ENCODE results near the gene SKI.

Gene SKI

DNA sequence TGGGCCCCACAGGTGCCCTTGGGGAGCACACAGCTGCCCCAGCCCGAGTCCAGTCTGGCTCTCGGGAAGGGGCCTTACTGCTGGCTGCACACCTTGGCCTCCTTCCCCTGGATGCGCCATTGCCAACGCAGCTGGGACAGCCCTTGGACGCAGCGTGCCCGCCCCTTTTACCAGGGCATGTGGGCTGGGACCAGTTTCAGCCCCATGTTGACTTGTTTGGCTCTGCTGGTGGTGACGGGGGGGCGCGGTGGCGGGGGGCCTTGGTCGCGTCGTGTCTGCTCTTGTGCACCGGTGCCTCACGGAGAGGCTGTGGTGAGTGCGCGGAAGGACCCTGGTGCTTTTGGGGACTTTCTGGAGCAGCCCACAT lies 19.6 kb downstream of the SKI start:
- Histone ChIP-seq H3K4me3 (ENCODE audit: insufficient read depth, low read depth, low read length, poor library complexity, severe bottlenecking) (no peak overlapping the region), H3K27ac (ENCODE audit: insufficient read depth, low read length, poor library complexity, severe bottlenecking) (no peak overlapping the region), H3K9me3 (ENCODE audit: control insufficient read depth, low read length) (no peaks in the 10 kb centered on the region), H3K27me3 (replicated peaks; ENCODE audit: control insufficient read depth, insufficient read depth, low read length, poor library complexity, severe bottlenecking) (no peaks in the 10 kb centered on the region), H3K36me3 (ENCODE audit: control insufficient read depth, insufficient read depth, low read length) (peaks cover 9% of the 10 kb centered on the region), H3K4me1 (ENCODE audit: control insufficient read depth, insufficient read depth, low read length, poor library complexity, severe bottlenecking) (peaks cover 65% of the 10 kb centered on the region)
- DNase-seq: no peak

DNA sequence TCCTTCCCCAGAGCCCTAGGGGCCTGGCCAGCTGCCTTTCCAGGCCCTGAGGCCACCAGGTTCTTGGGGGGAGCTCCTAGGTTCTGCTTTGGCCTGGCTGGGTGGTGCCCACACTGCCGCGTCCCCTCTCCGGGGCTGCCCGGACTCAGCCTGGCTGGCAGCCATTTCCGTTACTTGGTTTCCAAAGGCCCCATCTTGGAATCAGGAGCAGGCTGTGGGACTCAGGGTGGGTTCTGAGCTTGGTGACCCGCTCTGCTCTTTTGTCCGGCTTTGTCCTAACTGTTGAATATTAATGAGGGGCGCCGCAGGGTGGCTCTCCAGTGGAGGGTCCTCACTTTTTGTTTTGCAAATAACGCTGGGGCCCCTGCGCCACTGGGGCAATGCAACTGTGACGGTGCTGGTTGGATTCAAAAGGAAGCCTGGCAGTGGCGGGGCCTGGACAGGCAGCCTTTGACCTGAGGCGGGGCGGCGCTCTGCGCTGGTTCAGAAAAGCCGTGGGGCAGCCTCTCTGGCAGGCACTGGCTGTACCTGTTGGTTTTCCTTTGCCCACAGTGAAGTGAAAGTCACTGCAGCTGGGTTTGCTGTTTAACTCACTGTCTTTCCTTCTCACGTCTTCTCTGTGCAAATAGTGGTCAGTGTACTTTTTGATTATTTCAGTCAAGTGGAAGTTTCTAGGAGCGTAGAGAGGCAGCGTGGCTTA lies 20.2 kb downstream of the SKI start:
- DNase-seq: no peak
- no peaks in the 10 kb centered on the region for H3K27me3 ChIP-seq (replicated peaks; ENCODE audit: control insufficient read depth, insufficient read depth, low read length, poor library complexity, severe bottlenecking)
- H3K27ac ChIP-seq (ENCODE audit: insufficient read depth, low read length, poor library complexity, severe bottlenecking): no peak overlapping the region
- H3K36me3 ChIP-seq (ENCODE audit: control insufficient read depth, insufficient read depth, low read length): peaks cover 10% of the 10 kb centered on the region
- no peaks in the 10 kb centered on the region for H3K9me3 ChIP-seq (ENCODE audit: control insufficient read depth, low read length)
- no peak overlapping the region for H3K4me3 ChIP-seq (ENCODE audit: insufficient read depth, low read depth, low read length, poor library complexity, severe bottlenecking)
- peaks cover 63% of the 10 kb centered on the region for H3K4me1 ChIP-seq (ENCODE audit: control insufficient read depth, insufficient read depth, low read length, poor library complexity, severe bottlenecking)

DNA sequence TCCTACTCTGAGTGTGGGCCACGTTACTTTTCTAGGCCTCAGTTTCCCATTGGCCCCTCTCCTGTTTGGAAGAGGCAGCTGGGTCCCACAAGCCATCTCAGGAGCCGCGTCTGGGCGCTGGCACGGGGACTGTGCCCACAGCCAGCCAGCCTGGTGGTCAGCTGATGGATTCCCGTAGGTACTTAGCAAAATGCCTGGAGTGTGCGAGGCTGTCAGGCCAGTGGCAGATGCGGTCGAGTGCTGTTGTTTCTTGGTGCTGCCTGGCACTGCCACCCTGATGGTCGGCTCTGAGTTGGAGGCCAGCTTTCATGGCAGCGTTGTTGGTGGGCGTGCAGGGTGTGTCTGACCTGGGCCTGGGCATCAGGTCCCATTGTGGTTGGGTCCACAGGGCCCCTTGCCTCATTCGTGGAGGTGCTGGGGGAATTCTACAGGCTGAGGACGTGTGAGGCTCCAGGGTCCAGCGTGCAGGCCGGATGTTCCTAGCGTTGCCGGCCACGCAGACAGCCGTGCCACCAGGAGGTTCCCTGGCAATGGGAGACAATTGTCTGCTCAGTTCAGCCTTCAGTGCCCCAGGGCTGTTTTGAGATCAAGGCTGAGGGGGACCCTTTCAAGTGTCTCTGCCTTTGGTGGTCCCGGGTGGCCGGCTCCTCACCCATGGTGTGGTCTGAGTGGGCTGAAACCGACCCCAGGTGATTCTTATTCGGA lies 20.9 kb downstream of the SKI start:
- no peaks in the 10 kb centered on the region for H3K27me3 ChIP-seq (replicated peaks; ENCODE audit: control insufficient read depth, insufficient read depth, low read length, poor library complexity, severe bottlenecking)
- peaks cover 17% of the 10 kb centered on the region for H3K36me3 ChIP-seq (ENCODE audit: control insufficient read depth, insufficient read depth, low read length)
- peaks cover 4% of the 10 kb centered on the region for H3K9me3 ChIP-seq (ENCODE audit: control insufficient read depth, low read length)
- H3K27ac ChIP-seq (ENCODE audit: insufficient read depth, low read length, poor library complexity, severe bottlenecking): peak overlapping the region; percentile 36
- H3K4me1 ChIP-seq (ENCODE audit: control insufficient read depth, insufficient read depth, low read length, poor library complexity, severe bottlenecking): peaks cover 68% of the 10 kb centered on the region
- DNase-seq: no peak
- H3K4me3 ChIP-seq (ENCODE audit: insufficient read depth, low read depth, low read length, poor library complexity, severe bottlenecking): no peak overlapping the region

DNA sequence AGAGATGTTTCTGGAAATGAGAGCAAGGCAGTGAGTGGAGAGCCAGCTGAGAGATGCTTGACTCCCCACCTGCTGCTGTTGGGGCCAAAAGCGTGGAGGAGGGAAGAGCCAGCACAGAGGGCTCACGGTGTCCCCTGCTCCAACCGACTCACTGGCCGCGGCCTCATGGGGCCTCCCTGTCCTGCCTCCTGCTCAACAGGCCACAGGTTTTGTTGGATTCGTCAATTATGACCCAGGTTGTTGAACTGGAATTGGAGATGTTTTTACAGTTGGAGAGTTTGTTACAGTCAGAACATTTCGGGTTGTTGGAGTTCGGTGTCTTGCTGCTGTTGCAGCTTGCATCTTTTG lies 21.4 kb downstream of the SKI start:
- Histone ChIP-seq H3K9me3 (ENCODE audit: control insufficient read depth, low read length) (peaks cover 7% of the 10 kb centered on the region), H3K4me1 (ENCODE audit: control insufficient read depth, insufficient read depth, low read length, poor library complexity, severe bottlenecking) (peaks cover 73% of the 10 kb centered on the region), H3K4me3 (ENCODE audit: insufficient read depth, low read depth, low read length, poor library complexity, severe bottlenecking) (no peak overlapping the region), H3K36me3 (ENCODE audit: control insufficient read depth, insufficient read depth, low read length) (peaks cover 22% of the 10 kb centered on the region), H3K27ac (ENCODE audit: insufficient read depth, low read length, poor library complexity, severe bottlenecking) (peak overlapping the region; percentile 36), H3K27me3 (replicated peaks; ENCODE audit: control insufficient read depth, insufficient read depth, low read length, poor library complexity, severe bottlenecking) (no peaks in the 10 kb centered on the region)
- DNase-seq: no peak

DNA sequence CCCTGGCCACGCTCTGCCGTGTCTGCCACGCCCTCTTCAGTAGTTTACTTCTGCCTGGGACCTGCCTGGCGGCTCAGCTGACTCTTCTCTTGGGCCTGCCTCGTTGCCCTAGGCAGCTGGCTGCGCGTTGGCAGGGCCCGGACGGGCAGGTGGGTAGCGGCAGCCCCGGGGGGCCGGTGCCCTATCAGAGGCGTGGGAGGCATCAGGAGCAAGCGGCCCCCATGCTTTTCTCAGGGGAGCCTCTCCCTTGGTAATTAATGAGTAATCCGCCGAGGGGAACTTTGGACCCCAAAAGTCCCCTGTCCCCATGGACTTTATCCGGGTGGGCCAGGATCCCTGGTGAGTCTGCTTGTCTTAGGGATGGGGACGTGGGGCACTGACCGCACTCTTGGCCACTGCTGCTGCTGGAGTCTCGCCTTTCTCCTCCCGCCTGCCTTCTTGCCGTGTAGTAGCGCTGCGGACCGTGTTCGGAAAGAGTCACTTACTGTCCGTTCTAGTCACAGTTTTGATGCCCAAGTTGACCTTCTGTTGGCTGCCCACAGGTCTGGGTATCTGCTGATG lies 22.7 kb downstream of the SKI start:
- no peak overlapping the region for H3K4me3 ChIP-seq (ENCODE audit: insufficient read depth, low read depth, low read length, poor library complexity, severe bottlenecking)
- peaks cover 75% of the 10 kb centered on the region for H3K4me1 ChIP-seq (ENCODE audit: control insufficient read depth, insufficient read depth, low read length, poor library complexity, severe bottlenecking)
- H3K27me3 ChIP-seq (replicated peaks; ENCODE audit: control insufficient read depth, insufficient read depth, low read length, poor library complexity, severe bottlenecking): no peaks in the 10 kb centered on the region
- peaks cover 16% of the 10 kb centered on the region for H3K9me3 ChIP-seq (ENCODE audit: control insufficient read depth, low read length)
- H3K36me3 ChIP-seq (ENCODE audit: control insufficient read depth, insufficient read depth, low read length): peaks cover 24% of the 10 kb centered on the region
- H3K27ac ChIP-seq (ENCODE audit: insufficient read depth, low read length, poor library complexity, severe bottlenecking): no peak overlapping the region
- DNase-seq: no peak

DNA sequence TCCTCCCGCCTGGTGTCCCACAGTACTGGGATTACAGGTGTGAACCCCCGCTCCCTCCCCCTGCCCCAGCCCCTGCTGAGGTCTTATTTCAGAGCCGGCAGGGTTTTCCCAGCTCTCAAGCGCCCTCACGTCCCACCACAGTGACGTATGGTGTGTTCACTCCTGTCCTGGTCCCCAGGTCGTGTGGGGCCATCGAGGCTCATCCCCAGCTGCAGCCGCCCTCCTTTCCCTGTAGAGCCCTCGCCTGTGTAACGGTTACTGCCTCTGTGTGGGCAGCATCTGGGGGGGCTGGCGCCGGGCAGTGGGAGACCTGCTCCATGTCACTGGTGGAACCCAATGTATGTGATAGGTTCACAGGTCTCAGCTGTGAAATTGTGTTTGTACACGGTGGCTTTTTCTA lies 23.2 kb downstream of the SKI start:
- Histone ChIP-seq H3K27ac (ENCODE audit: insufficient read depth, low read length, poor library complexity, severe bottlenecking) (peak overlapping the region; percentile 43), H3K27me3 (replicated peaks; ENCODE audit: control insufficient read depth, insufficient read depth, low read length, poor library complexity, severe bottlenecking) (no peaks in the 10 kb centered on the region), H3K4me1 (ENCODE audit: control insufficient read depth, insufficient read depth, low read length, poor library complexity, severe bottlenecking) (peaks cover 72% of the 10 kb centered on the region), H3K36me3 (ENCODE audit: control insufficient read depth, insufficient read depth, low read length) (peaks cover 24% of the 10 kb centered on the region), H3K9me3 (ENCODE audit: control insufficient read depth, low read length) (peaks cover 20% of the 10 kb centered on the region), H3K4me3 (ENCODE audit: insufficient read depth, low read depth, low read length, poor library complexity, severe bottlenecking) (no peak overlapping the region)
- DNase-seq: no peak

DNA sequence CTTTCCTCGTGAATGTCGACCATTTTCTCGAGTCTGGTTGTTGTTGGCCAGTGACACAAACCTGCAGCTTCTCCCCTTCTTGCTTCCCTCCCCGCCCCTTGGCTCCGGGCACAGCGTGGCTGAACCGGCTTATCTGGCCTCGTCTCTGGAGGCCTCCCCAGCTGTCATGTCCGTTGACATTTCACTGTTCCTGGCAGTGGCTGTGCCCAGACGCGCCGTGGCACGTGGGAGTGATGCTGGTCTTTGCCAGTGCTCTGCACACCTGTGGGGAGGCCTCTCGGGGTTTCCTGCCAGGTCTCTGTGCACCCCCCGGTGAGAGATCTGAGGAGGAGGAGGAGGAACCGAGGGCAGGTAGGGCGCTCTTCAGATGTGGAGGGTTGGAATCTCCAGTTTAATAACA lies 23.7 kb downstream of the SKI start:
- no peaks in the 10 kb centered on the region for H3K27me3 ChIP-seq (replicated peaks; ENCODE audit: control insufficient read depth, insufficient read depth, low read length, poor library complexity, severe bottlenecking)
- no peak overlapping the region for H3K4me3 ChIP-seq (ENCODE audit: insufficient read depth, low read depth, low read length, poor library complexity, severe bottlenecking)
- H3K9me3 ChIP-seq (ENCODE audit: control insufficient read depth, low read length): peaks cover 24% of the 10 kb centered on the region
- H3K36me3 ChIP-seq (ENCODE audit: control insufficient read depth, insufficient read depth, low read length): peaks cover 24% of the 10 kb centered on the region
- peak overlapping the region; percentile 43 for H3K27ac ChIP-seq (ENCODE audit: insufficient read depth, low read length, poor library complexity, severe bottlenecking)
- no peak for DNase-seq
- H3K4me1 ChIP-seq (ENCODE audit: control insufficient read depth, insufficient read depth, low read length, poor library complexity, severe bottlenecking): peaks cover 72% of the 10 kb centered on the region

DNA sequence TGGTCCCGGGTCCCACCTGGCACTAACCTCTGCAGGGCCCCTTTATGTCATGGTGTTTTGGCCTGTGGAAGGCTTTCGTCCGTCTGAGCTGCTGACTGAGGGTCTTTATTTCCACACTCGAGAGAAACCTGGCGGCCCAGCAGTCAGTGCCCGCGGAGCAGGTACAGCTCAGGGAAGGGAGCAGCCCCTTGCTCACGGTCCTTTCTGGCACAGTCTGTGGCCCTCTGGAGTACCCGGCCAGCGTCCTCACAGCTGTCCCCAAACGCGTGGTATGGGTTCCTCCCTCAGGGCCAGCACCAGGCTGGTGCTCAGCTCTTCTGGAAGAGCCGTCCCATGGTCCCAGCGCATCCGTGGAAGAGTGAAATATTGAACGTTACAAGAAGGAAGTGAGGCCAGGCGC lies 24.3 kb downstream of the SKI start:
- no peaks in the 10 kb centered on the region for H3K27me3 ChIP-seq (replicated peaks; ENCODE audit: control insufficient read depth, insufficient read depth, low read length, poor library complexity, severe bottlenecking)
- peak overlapping the region; percentile 43 for H3K27ac ChIP-seq (ENCODE audit: insufficient read depth, low read length, poor library complexity, severe bottlenecking)
- peaks cover 24% of the 10 kb centered on the region for H3K36me3 ChIP-seq (ENCODE audit: control insufficient read depth, insufficient read depth, low read length)
- peaks cover 69% of the 10 kb centered on the region for H3K4me1 ChIP-seq (ENCODE audit: control insufficient read depth, insufficient read depth, low read length, poor library complexity, severe bottlenecking)
- DNase-seq: no peak
- H3K4me3 ChIP-seq (ENCODE audit: insufficient read depth, low read depth, low read length, poor library complexity, severe bottlenecking): no peak overlapping the region
- H3K9me3 ChIP-seq (ENCODE audit: control insufficient read depth, low read length): peaks cover 30% of the 10 kb centered on the region

DNA sequence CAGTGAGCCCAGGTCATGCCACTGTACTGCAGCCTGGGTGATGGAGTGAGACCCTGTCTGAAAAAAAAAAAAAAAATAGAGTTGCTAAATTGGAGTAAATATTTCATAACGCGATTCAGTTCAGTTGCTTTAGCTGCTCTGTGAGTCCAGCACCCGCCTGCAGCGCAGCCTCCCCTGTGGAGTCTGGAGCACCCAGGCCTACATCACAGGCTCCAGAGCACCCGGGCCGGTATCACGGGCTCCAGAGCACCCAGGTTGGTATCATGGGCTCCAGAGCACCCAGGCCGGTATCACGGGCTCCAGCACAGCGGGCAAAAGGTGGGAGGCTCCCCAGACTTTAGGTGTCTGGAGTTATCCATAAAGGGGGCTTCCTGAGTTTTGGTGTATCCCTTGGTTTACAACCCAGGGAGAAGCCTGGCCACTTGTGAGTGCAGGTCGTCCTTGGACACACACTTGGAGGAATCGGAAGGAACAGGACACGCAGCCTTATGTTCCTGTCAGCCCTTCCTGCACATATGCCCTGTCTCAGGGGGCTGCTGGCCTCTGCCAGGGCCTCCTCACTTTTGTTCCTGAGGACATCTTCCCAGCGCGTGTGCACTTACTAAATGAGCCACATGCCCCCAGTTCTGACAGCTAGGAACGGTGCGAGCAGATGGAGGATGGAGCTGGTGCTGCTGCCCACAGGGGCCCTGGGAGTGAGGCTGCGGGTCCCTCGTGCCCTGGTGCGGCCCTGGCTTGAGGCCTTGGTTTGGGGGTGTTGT lies 25.1 kb downstream of the SKI start:
- H3K36me3 ChIP-seq (ENCODE audit: control insufficient read depth, insufficient read depth, low read length): peaks cover 24% of the 10 kb centered on the region
- H3K9me3 ChIP-seq (ENCODE audit: control insufficient read depth, low read length): peaks cover 30% of the 10 kb centered on the region
- peaks cover 65% of the 10 kb centered on the region for H3K4me1 ChIP-seq (ENCODE audit: control insufficient read depth, insufficient read depth, low read length, poor library complexity, severe bottlenecking)
- H3K4me3 ChIP-seq (ENCODE audit: insufficient read depth, low read depth, low read length, poor library complexity, severe bottlenecking): no peak overlapping the region
- no peaks in the 10 kb centered on the region for H3K27me3 ChIP-seq (replicated peaks; ENCODE audit: control insufficient read depth, insufficient read depth, low read length, poor library complexity, severe bottlenecking)
- H3K27ac ChIP-seq (ENCODE audit: insufficient read depth, low read length, poor library complexity, severe bottlenecking): peak overlapping the region; percentile 98
- DNase-seq: no peak
